HepG2 (cell line): Measurements from ENCODE around the gene WTAP. TPM values are rescaled to one million over a fixed set of nuclear protein-coding genes. Genes with fewer than 3 reads are reported as not detected.
A peak's percentile ranks its signal among the peaks of the same experiment; 100 is the strongest.

Experiments used
- BORCS8-MEF2B ChIP-seq: sonication (generic); formaldehyde crosslinking; IDR thresholded peaks from 2 replicates; pipeline ENCODE4 v1.8.0; 2022; ENCODE audit warnings: mild to moderate bottlenecking, missing genetic modification reagents
- CAMTA2 ChIP-seq: sonication (generic); formaldehyde crosslinking; IDR thresholded peaks from 2 replicates; pipeline ENCODE4 v1.4.0; 2020; ENCODE audit warnings: mild to moderate bottlenecking, missing genetic modification reagents, borderline replicate concordance
- DNMT3B ChIP-seq: conservative IDR thresholded peaks from 2 replicates; pipeline ENCODE4 v1.6.1; 2016; ENCODE audit warnings: missing biosample characterization, control low read depth
- EED ChIP-seq: sonication (generic); formaldehyde crosslinking; IDR thresholded peaks from 2 replicates; pipeline ENCODE4 v1.5.0; 2020; ENCODE audit warnings: mild to moderate bottlenecking, missing genetic modification reagents
- FOXK2 ChIP-seq: fragments of 450-650 bp; IDR thresholded peaks from 2 replicates; pipeline ENCODE4 v1.6.1; 2016
- HNF4G ChIP-seq, 2 experiments: sonication (generic) in 1 of 2; formaldehyde crosslinking in 1 of 2; IDR thresholded peaks; 2 replicates each; pipeline versions ENCODE4 v1.4.0 to v1.6.1; 2011 to 2020; ENCODE audit warnings: borderline replicate concordance in 2 of 2, low read depth in 2 of 2, mild to moderate bottlenecking in 2 of 2, low read length in 1 of 2, missing genetic modification reagents in 1 of 2, moderate library complexity in 1 of 2
- LBX2 ChIP-seq: sonication (generic); formaldehyde crosslinking; IDR thresholded peaks from 2 replicates; pipeline ENCODE4 v1.5.0; 2020; ENCODE audit warnings: missing genetic modification reagents, mild to moderate bottlenecking, borderline replicate concordance
- MEIS2 ChIP-seq: sonication (generic); formaldehyde crosslinking; IDR thresholded peaks from 2 replicates; pipeline ENCODE4 v1.9.0; 2021; ENCODE audit warnings: mild to moderate bottlenecking, missing genetic modification reagents
- NCOA2 ChIP-seq: sonication (generic); formaldehyde crosslinking; IDR thresholded peaks from 2 replicates; pipeline ENCODE4 v1.8.0; 2022; ENCODE audit warnings: inconsistent platforms
- ONECUT2 ChIP-seq: sonication (generic); formaldehyde crosslinking; IDR thresholded peaks from 2 replicates; pipeline ENCODE4 v1.4.0; 2020; ENCODE audit warnings: missing genetic modification reagents
- SKIL ChIP-seq: sonication (generic); formaldehyde crosslinking; IDR thresholded peaks from 2 replicates; pipeline ENCODE4 v1.8.0; 2022; ENCODE audit warnings: missing genetic modification reagents, mild to moderate bottlenecking, moderate library complexity, borderline replicate concordance
- XRCC5 ChIP-seq: fragments of 200-400 bp; formaldehyde crosslinking; optimal IDR thresholded peaks from 2 replicates; pipeline ENCODE3; 2017; ENCODE audit warnings: mild to moderate bottlenecking, low read length
- ZHX2 ChIP-seq, 2 experiments: sonication (generic) in 1 of 2; formaldehyde crosslinking in 1 of 2; IDR thresholded peaks; 2 replicates each; pipeline versions ENCODE4 v1.6.1 to v1.9.0; 2014 to 2022; ENCODE audit warnings: antibody characterized with exemption in 1 of 2, borderline replicate concordance in 1 of 2, inconsistent platforms in 1 of 2, low read depth in 1 of 2, missing genetic modification reagents in 1 of 2
- ZMYM4 ChIP-seq: sonication (generic); formaldehyde crosslinking; IDR thresholded peaks from 2 replicates; pipeline ENCODE4 v1.8.1; 2023; ENCODE audit warnings: mild to moderate bottlenecking, missing genetic modification reagents
- ZNF224 ChIP-seq: sonication (generic); formaldehyde crosslinking; IDR thresholded peaks from 2 replicates; pipeline ENCODE4 v1.5.0; 2020; ENCODE audit warnings: mild to moderate bottlenecking, missing genetic modification reagents
- ZNF326 ChIP-seq: sonication (generic); formaldehyde crosslinking; IDR thresholded peaks from 2 replicates; pipeline ENCODE4 v1.4.0; 2020; ENCODE audit warnings: missing genetic modification reagents, borderline replicate concordance
- ZNF33A ChIP-seq: sonication (generic); formaldehyde crosslinking; IDR thresholded peaks from 2 replicates; pipeline ENCODE4 v1.5.1; 2020; ENCODE audit warnings: missing genetic modification reagents, mild to moderate bottlenecking, moderate library complexity, borderline replicate concordance
- ZNF660 ChIP-seq: sonication (generic); formaldehyde crosslinking; IDR thresholded peaks from 2 replicates; pipeline ENCODE4 v1.5.1; 2020; ENCODE audit warnings: mild to moderate bottlenecking, low read depth, missing genetic modification reagents, borderline replicate concordance
- ZNF788 ChIP-seq: sonication (generic); formaldehyde crosslinking; IDR thresholded peaks from 2 replicates; pipeline ENCODE4 v1.5.0; 2020; ENCODE audit warnings: mild to moderate bottlenecking, missing genetic modification reagents, borderline replicate concordance
- ZNF878 ChIP-seq: sonication (generic); formaldehyde crosslinking; IDR thresholded peaks from 2 replicates; pipeline ENCODE4 v1.8.1; 2023; ENCODE audit warnings: mild to moderate bottlenecking, missing genetic modification reagents, moderate library complexity
- polyA plus RNA-seq, 8 experiments: library from polyadenylated mRNA; depleted of rRNA in 3 of 8; stranded (reverse) in 7 of 8; unstranded in 1 of 8; fragments of >200 nt; fragmentation: Illumina TruSeq in 4 of 8; extraction: Trizol in 4 of 8; gene quantifications; 2 replicates each; pipeline versions ENCODE4 v1.2.1 to v1.2.3, GENCODE V29; 2011 to 2016; ENCODE audit warnings: low read depth in 4 of 8, missing spikeins in 1 of 8, mixed read lengths in 1 of 8; ENCODE audit not compliant: insufficient read depth in 1 of 8
- total RNA-seq, 5 experiments: library from RNA; depleted of rRNA; stranded (reverse); fragments of >200 nt; fragmentation: Illumina TruSeq; extraction: Trizol; gene quantifications; 2 replicates each; pipeline ENCODE4 v1.2.3, GENCODE V29; 2016; ENCODE audit warnings: low read depth in 1 of 5

WTAP gene
- total and polyA plus RNA-seq, 2 of the 13 experiments (the other 11 are each of a cell fraction or from before 2014, with no cell fraction given) = 31.6 to 167 TPM

GRCh38 chr6:159726918-159727716 lies at the start of gene WTAP (continued):
- TF ChIP-seq ZHX2 (IDR thresholded peaks at IDR 0.05; ENCODE audit: low read depth) = peak; percentile 90
- peak; percentile 98 for TF ChIP-seq ZHX2 (CRISPR knock-in tag; IDR thresholded peaks at IDR 0.05; ENCODE audit: borderline replicate concordance)
- TF ChIP-seq FOXK2 = peak; percentile 18; the same call in 1 of the 2 replicates
- TF ChIP-seq CAMTA2 (CRISPR knock-in tag) = peak; percentile 96; the same call in 1 of the 2 replicates
- TF ChIP-seq ZNF326 (CRISPR knock-in tag) = no peak
- TF ChIP-seq ONECUT2 (CRISPR knock-in tag) = no peak
- peak; percentile 99 for TF ChIP-seq ZNF878 (CRISPR knock-in tag)
- TF ChIP-seq LBX2 (CRISPR knock-in tag) = peak; percentile 98; the same call in 1 of the 2 replicates
- TF ChIP-seq MEIS2 (CRISPR knock-in tag) = peak; percentile 98
- TF ChIP-seq BORCS8-MEF2B (CRISPR knock-in tag) = peak; percentile 98
- TF ChIP-seq HNF4G (IDR thresholded peaks at IDR 0.05; ENCODE audit: borderline replicate concordance, low read depth, low read length) = peak; percentile 53; the same call in 1 of the 2 replicates
- peak; percentile 83 for TF ChIP-seq HNF4G (CRISPR knock-in tag; IDR thresholded peaks at IDR 0.05; ENCODE audit: borderline replicate concordance, low read depth)
- TF ChIP-seq NCOA2 (CRISPR knock-in tag) = peak; percentile 82
- peak; percentile 90; the same call in 1 of the 2 replicates for TF ChIP-seq ZNF660 (CRISPR knock-in tag)
- peak; percentile 72 for TF ChIP-seq SKIL (CRISPR knock-in tag)
- peak; percentile 76 for TF ChIP-seq DNMT3B (CRISPR knock-in tag)
- peak; percentile 96; the same call in 1 of the 2 replicates for TF ChIP-seq ZNF33A (CRISPR knock-in tag)
- peak; percentile 99 for TF ChIP-seq EED (CRISPR knock-in tag)
- TF ChIP-seq ZMYM4 (CRISPR knock-in tag) = peak; percentile 99
- 0 out of 2 replicates have a peak, but pooled peaks have one; percentile 1 for TF ChIP-seq ZNF224 (CRISPR knock-in tag)
- peak; percentile 99 for TF ChIP-seq ZNF788 (CRISPR knock-in tag)
- TF ChIP-seq XRCC5 = peak; percentile 98
